Activated CD4-positive, alpha-beta T cell treated with anti-CD3 and anti-CD28 coated beads for 36 hours (primary cell): Measurements from ENCODE around the gene TAOK3. TPM values are rescaled to one million over a fixed set of nuclear protein-coding genes. Genes with fewer than 3 reads are reported as not detected.

Source experiments
- ATAC-seq: fragments of 200-7000 bp; cut with Tn5 transposase; one replicate; pipeline ENCODE4 v1.10.0; 2021; ENCODE audit warnings: mild to moderate bottlenecking, moderate library complexity
- CTCF ChIA-PET: fragments of 350-600 bp; sonication (Branson Sonifier 250); formaldehyde crosslinking; loops from one replicate; lab custom pipeline; 2021; ENCODE audit warnings: antibody characterized with exemption; lab: Charles Lee
- POLR2A ChIA-PET: fragments of 350-600 bp; sonication (Branson Sonifier 250); formaldehyde crosslinking; loops from one replicate; lab custom pipeline; 2021; ENCODE audit warnings: antibody characterized with exemption, inconsistent platforms; lab: Charles Lee
- DNase-seq: peaks from one replicate; pipeline ENCODE4 v3.0.0-alpha.2; 2020
- H3K27ac Mint-ChIP-seq: one replicate; pipeline ENCODE4 v1.8.0; 2021; ENCODE audit warnings: mixed read lengths
- H3K27me3 Mint-ChIP-seq: one replicate; pipeline ENCODE4 v1.8.0; 2021; ENCODE audit warnings: mixed read lengths
- H3K36me3 Mint-ChIP-seq: one replicate; pipeline ENCODE4 v1.8.0; 2021; ENCODE audit warnings: low read depth, mixed read lengths
- H3K4me1 Mint-ChIP-seq: one replicate; pipeline ENCODE4 v1.8.0; 2021; ENCODE audit warnings: mixed read lengths
- H3K4me3 Mint-ChIP-seq: one replicate; pipeline ENCODE4 v1.8.0; 2021; ENCODE audit warnings: mild to moderate bottlenecking, moderate library complexity, mixed read lengths
- H3K9me3 Mint-ChIP-seq: one replicate; pipeline ENCODE4 v1.8.0; 2021; ENCODE audit warnings: low read depth, mixed read lengths
- intact Hi-C, 2 experiments: fragments of 100-400 bp; cut with DNase I in 1 of 2; cut with micrococcal nuclease in 1 of 2; formaldehyde crosslinking; loops; one replicate each; pipeline versions ENCODE4 v1.14.2 to v1.15.1; 2022 to 2024; cut with DNase I, micrococcal nuclease
- total RNA-seq, 2 experiments: library from RNA; stranded (reverse); gene quantifications; one replicate each; pipeline ENCODE4 v1.2.3, GENCODE V29; 2021

The TAOK3 gene
- total RNA-seq, 2 experiments from 2014 or later: 49.4 to 51.1 TPM

DNA sequence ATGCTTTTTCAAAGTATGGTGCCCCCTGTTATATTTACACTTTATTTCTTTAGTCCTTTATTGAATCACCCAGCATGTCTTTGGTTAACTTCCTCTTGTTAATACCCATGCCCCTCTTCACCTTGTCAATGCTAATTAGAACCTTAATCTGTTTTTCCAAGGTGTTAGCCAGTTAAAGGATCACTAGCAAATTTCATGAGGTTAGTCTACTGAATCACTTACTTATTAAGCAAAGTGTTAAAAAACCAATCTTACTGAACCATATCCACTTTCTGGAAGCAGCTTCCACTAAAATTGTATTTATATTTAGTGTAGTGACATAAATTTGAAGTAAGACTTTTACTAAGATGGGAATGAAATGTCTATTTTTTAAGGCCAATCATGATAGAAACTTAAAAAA, 27.9 kb downstream of the TAOK3 start:
- Mint-ChIP-seq H3K9me3 (no peaks in the 10 kb centered on the region), H3K27ac (no peak overlapping the region), H3K36me3 (peaks cover 5% of the 10 kb centered on the region), H3K4me1 (peaks cover 38% of the 10 kb centered on the region), H3K4me3 (no peak overlapping the region), H3K27me3 (no peaks in the 10 kb centered on the region)
- ChIA-PET POLR2A (no interaction called here), CTCF (no interaction called here)
- intact Hi-C loops: no loop called here
- DNase-seq (no peak), ATAC-seq (no peak)

DNA sequence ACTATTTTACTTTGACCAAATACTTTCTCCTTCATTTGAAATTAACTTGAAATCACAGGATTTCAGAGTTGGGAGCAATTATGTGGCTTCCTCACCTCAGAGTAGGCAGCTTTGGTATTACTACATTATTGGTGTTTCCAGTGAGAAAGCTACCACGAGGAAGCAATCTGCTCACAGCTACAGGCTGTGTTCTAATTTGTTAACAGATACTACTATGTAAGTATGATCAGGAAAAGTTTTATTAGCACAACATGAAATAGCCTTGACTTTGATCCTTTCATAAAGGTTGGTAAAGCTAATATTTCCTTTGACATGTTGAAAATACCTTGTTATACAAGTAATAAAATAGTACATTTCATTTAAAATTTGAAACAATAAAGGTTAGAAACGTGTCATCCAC, 30.6 kb downstream of the TAOK3 start:
- intact Hi-C loops: no loop called here
- POLR2A ChIA-PET: no interaction called here
- Mint-ChIP-seq H3K4me1 (peaks cover 37% of the 10 kb centered on the region), H3K27me3 (no peaks in the 10 kb centered on the region), H3K27ac (no peak overlapping the region), H3K9me3 (no peaks in the 10 kb centered on the region), H3K4me3 (no peak overlapping the region), H3K36me3 (peaks cover 9% of the 10 kb centered on the region)
- ATAC-seq (no peak), DNase-seq (no peak)
- CTCF ChIA-PET: interaction anchor here (1.1 kb wide), 1 partner anchor 16 kb away, joined by 5 read pairs; no protein-coding TSS in a partner anchor

DNA sequence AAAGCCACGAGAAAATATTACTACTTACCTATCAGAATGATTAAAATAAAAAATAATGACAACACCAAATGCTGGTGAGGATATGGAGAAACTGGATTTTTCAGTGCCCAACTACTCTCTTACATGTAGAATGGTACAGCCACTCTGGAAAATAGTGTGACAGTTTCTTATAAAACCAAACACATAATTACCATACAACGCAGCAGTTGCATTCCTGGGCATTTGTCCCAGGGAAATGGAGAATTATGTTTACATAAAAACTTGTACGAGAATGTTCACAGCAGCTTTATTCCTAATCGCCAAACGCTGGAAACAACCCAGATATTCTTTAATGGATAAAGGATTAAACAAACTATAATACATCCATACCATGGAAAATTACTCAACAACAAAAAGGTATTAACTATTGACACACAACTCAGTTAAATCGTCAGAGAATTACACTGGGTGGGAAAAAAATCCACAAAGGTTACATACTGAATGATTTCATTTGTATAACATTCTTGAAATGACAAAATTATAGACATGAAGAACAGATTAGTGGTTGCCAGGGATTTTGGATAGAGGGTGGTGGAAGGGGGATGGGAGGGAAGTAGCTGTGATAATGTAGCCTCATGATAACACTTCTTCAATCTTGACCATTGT, 35.4 kb downstream of the TAOK3 start:
- intact Hi-C loops: no loop called here
- ChIA-PET POLR2A (no interaction called here), CTCF (interaction anchor here (1.3 kb wide), 1 partner anchor 10 kb away, joined by 3 read pairs; no protein-coding TSS in a partner anchor)
- Mint-ChIP-seq H3K27me3 (no peaks in the 10 kb centered on the region), H3K9me3 (no peaks in the 10 kb centered on the region), H3K4me1 (peaks cover 35% of the 10 kb centered on the region), H3K27ac (no peak overlapping the region), H3K4me3 (no peak overlapping the region), H3K36me3 (peaks cover 25% of the 10 kb centered on the region)
- DNase-seq (no peak), ATAC-seq (no peak)

DNA sequence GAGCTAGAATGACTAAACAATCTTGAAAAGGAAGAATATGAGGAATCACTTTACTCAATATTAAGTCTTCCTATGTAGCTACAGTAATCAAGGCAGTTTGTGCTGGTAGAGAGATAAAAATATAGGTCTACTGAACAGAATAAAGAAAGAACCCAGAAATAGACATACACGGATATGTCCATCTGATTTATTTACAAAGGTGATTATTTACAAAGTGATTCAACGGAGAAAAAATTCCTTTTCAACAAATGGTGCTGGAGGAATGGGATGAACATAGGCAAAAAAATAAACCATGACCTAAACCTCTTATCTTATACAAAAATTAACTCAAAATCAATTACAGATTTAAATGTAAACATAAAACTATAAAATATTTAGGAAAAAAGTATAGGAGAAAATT, 36.6 kb downstream of the TAOK3 start:
- intact Hi-C loops: no loop called here
- Mint-ChIP-seq H3K27ac (no peak overlapping the region), H3K4me3 (no peak overlapping the region), H3K4me1 (peaks cover 37% of the 10 kb centered on the region), H3K9me3 (no peaks in the 10 kb centered on the region), H3K27me3 (no peaks in the 10 kb centered on the region), H3K36me3 (peaks cover 25% of the 10 kb centered on the region)
- ATAC-seq (no peak), DNase-seq (no peak)
- POLR2A ChIA-PET: interaction anchor here (0.7 kb wide), 1 partner anchor 87 kb away, joined by 3 read pairs; no protein-coding TSS in a partner anchor
- CTCF ChIA-PET: interaction anchor here (1.1 kb wide), 1 partner anchor 36 kb away, joined by 3 read pairs; no protein-coding TSS in a partner anchor

DNA sequence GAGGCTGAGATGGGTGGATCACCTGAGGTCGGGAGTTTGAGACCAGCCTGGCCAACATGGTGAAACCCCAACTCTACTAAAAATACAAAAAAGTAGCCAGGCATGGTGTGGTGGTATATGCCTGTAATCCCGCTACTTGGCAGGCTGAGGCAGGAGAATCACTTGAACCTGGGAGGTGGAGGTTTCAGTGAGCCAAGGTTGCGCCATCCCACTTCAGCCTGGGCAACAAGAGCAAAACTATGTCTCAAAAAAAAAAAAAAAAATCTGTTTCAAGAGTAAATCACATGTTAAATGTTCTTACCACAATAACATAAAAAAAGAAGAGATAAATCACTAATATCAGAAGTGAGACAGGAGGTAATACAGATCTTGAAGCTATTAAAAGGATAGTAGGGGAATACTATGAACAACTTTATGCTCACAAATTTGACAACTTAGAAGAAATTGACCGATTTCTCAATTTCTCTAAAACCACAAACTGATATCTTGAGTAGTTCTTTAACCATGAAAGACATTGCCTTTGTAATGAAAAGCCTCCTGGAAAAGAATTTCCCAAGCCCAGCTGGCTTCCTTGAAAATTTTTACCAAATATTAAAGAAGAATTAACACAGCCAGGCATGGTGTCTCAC, 37.7 kb downstream of the TAOK3 start:
- no peak for ATAC-seq
- peaks cover 23% of the 10 kb centered on the region for H3K36me3 Mint-ChIP-seq
- POLR2A ChIA-PET: no interaction called here

DNA sequence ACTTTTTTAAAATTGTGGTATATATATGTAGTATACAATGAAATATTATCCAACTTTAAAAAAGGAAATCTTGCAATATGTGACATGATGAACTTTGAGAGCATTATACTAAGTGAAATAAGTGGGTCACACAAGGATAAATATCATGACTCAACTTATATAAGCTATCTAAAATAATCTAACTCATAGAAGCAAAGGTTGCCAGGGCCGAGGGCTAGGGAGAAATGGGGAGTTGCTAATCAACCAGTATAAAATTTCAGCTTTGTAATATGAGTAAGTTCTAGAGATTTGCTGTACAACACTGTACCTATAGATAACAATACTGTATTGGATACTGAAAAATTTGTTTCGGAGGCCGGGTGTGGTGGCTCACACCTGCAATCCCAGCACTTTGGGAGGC, 38.5 kb downstream of the TAOK3 start:
- H3K36me3 Mint-ChIP-seq: peaks cover 20% of the 10 kb centered on the region
- POLR2A ChIA-PET: no interaction called here
- intact Hi-C loops: no loop called here
- H3K4me3 Mint-ChIP-seq: no peak overlapping the region
- H3K4me1 Mint-ChIP-seq: peaks cover 47% of the 10 kb centered on the region
- CTCF ChIA-PET: interaction anchor here (1.0 to 1.6 kb wide), 2 partner anchors 12 to 13 kb away, joined by 3 to 4 read pairs; no protein-coding TSS in a partner anchor
- no peaks in the 10 kb centered on the region for H3K9me3 Mint-ChIP-seq
- no peaks in the 10 kb centered on the region for H3K27me3 Mint-ChIP-seq
- DNase-seq: no peak
- no peak for ATAC-seq
- no peak overlapping the region for H3K27ac Mint-ChIP-seq

More for the DNA sequence above, 37.7 kb downstream of the TAOK3 start:
- Mint-ChIP-seq H3K27ac (no peak overlapping the region), H3K4me3 (no peak overlapping the region), H3K4me1 (peaks cover 44% of the 10 kb centered on the region), H3K9me3 (no peaks in the 10 kb centered on the region), H3K27me3 (no peaks in the 10 kb centered on the region)
- intact Hi-C loops: no loop called here
- DNase-seq: no peak
- CTCF ChIA-PET: interaction anchor here (0.6 to 1.6 kb wide), 4 partner anchors 12 to 167 kb away, joined by 3 to 4 read pairs (median 3); no protein-coding TSS in a partner anchor

- ATAC-seq: no peak
- Mint-ChIP-seq H3K4me1 (peaks cover 41% of the 10 kb centered on the region), H3K27me3 (no peaks in the 10 kb centered on the region), H3K4me3 (no peak overlapping the region), H3K36me3 (peaks cover 16% of the 10 kb centered on the region), H3K27ac (no peak overlapping the region), H3K9me3 (no peaks in the 10 kb centered on the region)
- intact Hi-C loops: no loop called here
- ChIA-PET POLR2A (no interaction called here), CTCF (interaction anchor here (0.6 to 1.4 kb wide), 3 partner anchors 43 to 1402 kb away, joined by 3 read pairs; partner anchors contain the start of gene SUDS3)
- no peak for DNase-seq
Measured at GRCh38 chr12:118332511-118332910, 40.2 kb downstream of the TAOK3 start.

GRCh38 chr12:118330421-118331018, 42.2 kb downstream of the TAOK3 start:
- intact Hi-C loops: no loop called here
- POLR2A ChIA-PET: no interaction called here
- ATAC-seq (no peak), DNase-seq (no peak)
- peaks cover 21% of the 10 kb centered on the region for H3K36me3 Mint-ChIP-seq
- no peaks in the 10 kb centered on the region for H3K9me3 Mint-ChIP-seq
- H3K27me3 Mint-ChIP-seq: no peaks in the 10 kb centered on the region
- H3K4me3 Mint-ChIP-seq: no peak overlapping the region
- H3K27ac Mint-ChIP-seq: no peak overlapping the region
- CTCF ChIA-PET: no interaction called here
- H3K4me1 Mint-ChIP-seq: peaks cover 36% of the 10 kb centered on the region

DNA sequence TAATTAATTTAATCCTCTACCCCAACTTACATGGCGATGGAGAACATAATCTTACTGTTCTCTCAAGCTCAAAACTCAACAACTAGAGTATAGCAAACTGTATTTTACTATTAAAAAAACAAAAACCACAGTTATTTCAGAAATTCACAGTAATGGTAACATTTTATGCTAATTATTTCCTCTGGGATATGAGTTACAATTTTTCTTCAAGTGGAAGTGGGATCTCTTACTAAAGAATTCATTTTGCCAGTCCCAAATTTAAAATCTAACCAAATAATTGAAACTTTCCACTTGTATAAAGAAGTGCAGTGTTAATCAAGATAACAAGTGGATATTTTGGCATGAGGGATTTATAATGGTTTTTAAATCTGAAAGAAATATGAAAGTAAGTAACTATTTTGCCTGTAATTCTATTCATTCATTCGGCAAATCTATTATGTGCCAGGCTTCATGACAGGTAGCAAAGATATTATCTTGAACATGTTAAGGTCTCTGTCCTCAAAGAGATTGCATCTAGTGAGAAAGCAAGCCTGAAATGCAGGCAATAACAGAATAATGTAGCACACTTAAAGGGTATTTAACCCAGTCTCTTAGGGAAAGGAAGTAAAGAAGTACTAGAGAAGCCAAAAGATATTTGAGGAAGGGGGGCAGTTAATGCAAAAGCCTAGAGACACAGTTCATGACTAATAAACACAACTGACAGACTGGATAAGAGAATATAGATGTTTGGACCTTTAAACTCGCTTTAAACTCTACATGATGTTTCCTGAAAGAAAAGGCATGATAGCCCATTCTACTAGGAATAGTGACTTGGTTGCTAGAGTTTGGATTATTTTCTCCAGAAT, 44.0 kb downstream of the TAOK3 start:
- DNase-seq (no peak), ATAC-seq (no peak)
- intact Hi-C loops: loop anchor here in 1 of 2 experiments (2.0 kb wide), 1 partner anchor 22 kb away; no protein-coding TSS in a partner anchor
- H3K27ac Mint-ChIP-seq: no peak overlapping the region
- H3K9me3 Mint-ChIP-seq: no peaks in the 10 kb centered on the region
- no peaks in the 10 kb centered on the region for H3K27me3 Mint-ChIP-seq
- H3K4me3 Mint-ChIP-seq: no peak overlapping the region
- H3K36me3 Mint-ChIP-seq: peaks cover 19% of the 10 kb centered on the region
- ChIA-PET POLR2A (no interaction called here), CTCF (no interaction called here)
- peaks cover 35% of the 10 kb centered on the region for H3K4me1 Mint-ChIP-seq

DNA sequence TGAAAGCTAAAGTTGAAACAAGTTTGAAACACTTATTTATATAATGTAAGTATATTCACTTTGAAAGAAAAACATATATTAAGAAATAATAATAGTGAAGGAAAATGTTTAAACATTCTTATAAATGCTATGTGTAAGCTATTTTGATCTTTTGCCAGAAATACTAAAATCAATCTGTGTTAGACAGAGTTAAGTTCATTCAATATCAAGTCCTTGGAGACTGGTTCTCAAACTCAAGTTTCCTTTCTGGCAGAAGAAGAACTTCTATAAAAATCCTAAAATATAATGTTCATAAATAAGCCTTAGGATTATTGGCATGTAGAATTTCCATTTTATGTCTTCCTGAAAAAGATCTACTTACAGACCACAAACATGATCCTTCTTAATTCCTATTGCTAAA, 45.3 kb downstream of the TAOK3 start:
- H3K36me3 Mint-ChIP-seq: peaks cover 12% of the 10 kb centered on the region
- intact Hi-C loops: no loop called here
- H3K9me3 Mint-ChIP-seq: no peaks in the 10 kb centered on the region
- no peak for DNase-seq
- no peak overlapping the region for H3K4me3 Mint-ChIP-seq
- POLR2A ChIA-PET: no interaction called here
- no peak for ATAC-seq
- peaks cover 24% of the 10 kb centered on the region for H3K4me1 Mint-ChIP-seq
- H3K27me3 Mint-ChIP-seq: no peaks in the 10 kb centered on the region
- H3K27ac Mint-ChIP-seq: no peak overlapping the region
- CTCF ChIA-PET: interaction anchor here (1.1 to 1.2 kb wide), 2 partner anchors 11 to 82 kb away, joined by 3 to 4 read pairs; no protein-coding TSS in a partner anchor

GRCh38 chr12:118326991-118327390, 45.7 kb downstream of the TAOK3 start:
- Mint-ChIP-seq H3K27ac (no peak overlapping the region), H3K9me3 (no peaks in the 10 kb centered on the region), H3K27me3 (no peaks in the 10 kb centered on the region), H3K36me3 (peaks cover 12% of the 10 kb centered on the region), H3K4me1 (peaks cover 21% of the 10 kb centered on the region), H3K4me3 (no peak overlapping the region)
- CTCF ChIA-PET: interaction anchor here (1.1 to 1.2 kb wide), 2 partner anchors 10 to 82 kb away, joined by 3 to 4 read pairs; no protein-coding TSS in a partner anchor
- intact Hi-C loops: no loop called here
- ATAC-seq: no peak
- POLR2A ChIA-PET: no interaction called here
- DNase-seq: no peak
